ENCODE data around the gene ABR.
"Not testable (repeated sequence)": the region's sequence is repeated elsewhere in the genome, so short reads cannot be mapped to it uniquely, and the experiment has no call there.

The ABR gene

GRCh38 chr17:1173432-1174262 is 6.1 kb downstream of the ABR start:
- no peak for DNase-seq (ENCODE audit: low spot score)

- no peak for DNase-seq (ENCODE audit: low spot score)
Measured at GRCh38 chr17:1171953-1172352, 7.8 kb downstream of the ABR start.

GRCh38 chr17:1170739-1171138 is 9.0 kb downstream of the ABR start:
- no peak for DNase-seq (ENCODE audit: low spot score)

GRCh38 chr17:1169929-1170312 is 9.9 kb downstream of the ABR start:
- DNase-seq (ENCODE audit: low spot score): no peak

- no peak for DNase-seq (ENCODE audit: low spot score)
Measured at GRCh38 chr17:1169221-1169928, 10.4 kb downstream of the ABR start.

GRCh38 chr17:1168533-1169220 is 11.1 kb downstream of the ABR start:
- no peak for DNase-seq (ENCODE audit: low spot score)

GRCh38 chr17:1166276-1166675 is 13.5 kb downstream of the ABR start:
- DNase-seq (ENCODE audit: low spot score): no peak

GRCh38 chr17:1165836-1166235 is 13.9 kb downstream of the ABR start:
- no peak for DNase-seq (ENCODE audit: low spot score)

- DNase-seq (ENCODE audit: low spot score): no peak
Measured at GRCh38 chr17:1164935-1165556, 14.7 kb downstream of the ABR start.

DNA sequence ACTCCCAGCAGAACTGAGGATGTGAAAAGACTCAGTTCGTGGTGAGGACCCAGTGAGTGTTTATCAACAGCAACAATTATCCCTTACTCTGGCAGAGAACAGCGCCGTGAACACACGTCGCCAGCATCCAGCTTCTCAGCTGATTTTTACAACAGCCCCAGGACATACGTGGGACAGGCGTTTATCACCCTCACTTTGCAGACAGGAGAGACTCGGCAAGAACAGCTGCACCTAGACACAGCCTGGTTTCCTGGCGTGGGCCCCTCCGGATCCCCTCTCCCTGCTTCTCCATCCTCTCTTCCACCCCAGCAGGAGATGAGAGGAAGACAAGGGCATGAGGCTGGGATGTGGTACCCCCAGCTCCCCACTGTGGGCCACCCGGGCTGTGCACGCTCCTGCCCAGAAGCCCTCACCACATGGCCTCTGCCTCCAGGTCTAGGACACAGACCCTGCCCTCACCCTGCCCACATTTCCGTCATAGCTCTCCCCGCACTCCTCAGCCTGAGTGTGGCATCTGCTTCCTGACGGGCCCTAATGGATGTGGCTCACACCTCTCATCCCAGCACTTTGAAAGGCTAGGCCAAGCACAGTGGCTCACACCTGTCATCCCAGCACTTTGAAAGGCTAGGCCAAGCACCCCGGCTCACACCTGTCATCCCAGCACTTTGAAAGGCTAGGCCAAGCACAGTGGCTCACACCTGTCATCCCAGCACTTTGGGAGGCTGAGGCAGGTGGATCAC is 17.5 kb downstream of the ABR start:
- DNase-seq (ENCODE audit: low spot score): no peak

GRCh38 chr17:1160591-1161390 is 19.0 kb downstream of the ABR start:
- DNase-seq (ENCODE audit: low spot score): no peak

GRCh38 chr17:1159431-1160180 is 20.2 kb downstream of the ABR start:
- DNase-seq (ENCODE audit: low spot score): no peak

- DNase-seq (ENCODE audit: low spot score): no peak
Measured at GRCh38 chr17:1158879-1159278, 20.9 kb downstream of the ABR start.

GRCh38 chr17:1156864-1157263 is 22.9 kb downstream of the ABR start:
- no peak for DNase-seq (ENCODE audit: low spot score)

DNA sequence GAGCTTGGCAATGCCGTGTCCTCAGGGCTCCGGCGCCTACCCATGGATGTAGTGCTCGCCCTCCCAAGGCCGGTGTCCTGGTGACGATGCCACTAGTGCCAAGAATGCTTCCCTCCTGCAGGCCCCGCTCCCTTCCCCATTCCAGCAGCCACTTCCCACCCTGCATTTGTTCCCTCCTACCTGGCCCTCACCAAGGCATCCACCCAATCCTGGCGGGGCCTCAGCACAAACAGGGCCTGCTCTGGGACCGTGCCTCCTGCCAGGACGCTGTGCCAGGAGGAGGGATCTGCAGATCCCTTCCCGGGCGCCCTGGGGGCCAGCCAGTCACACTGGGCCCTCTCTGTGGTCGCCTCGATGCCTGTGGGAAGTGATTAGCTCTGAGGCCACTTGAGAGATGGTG is 25.1 kb downstream of the ABR start:
- no peak for DNase-seq (ENCODE audit: low spot score)

DNA sequence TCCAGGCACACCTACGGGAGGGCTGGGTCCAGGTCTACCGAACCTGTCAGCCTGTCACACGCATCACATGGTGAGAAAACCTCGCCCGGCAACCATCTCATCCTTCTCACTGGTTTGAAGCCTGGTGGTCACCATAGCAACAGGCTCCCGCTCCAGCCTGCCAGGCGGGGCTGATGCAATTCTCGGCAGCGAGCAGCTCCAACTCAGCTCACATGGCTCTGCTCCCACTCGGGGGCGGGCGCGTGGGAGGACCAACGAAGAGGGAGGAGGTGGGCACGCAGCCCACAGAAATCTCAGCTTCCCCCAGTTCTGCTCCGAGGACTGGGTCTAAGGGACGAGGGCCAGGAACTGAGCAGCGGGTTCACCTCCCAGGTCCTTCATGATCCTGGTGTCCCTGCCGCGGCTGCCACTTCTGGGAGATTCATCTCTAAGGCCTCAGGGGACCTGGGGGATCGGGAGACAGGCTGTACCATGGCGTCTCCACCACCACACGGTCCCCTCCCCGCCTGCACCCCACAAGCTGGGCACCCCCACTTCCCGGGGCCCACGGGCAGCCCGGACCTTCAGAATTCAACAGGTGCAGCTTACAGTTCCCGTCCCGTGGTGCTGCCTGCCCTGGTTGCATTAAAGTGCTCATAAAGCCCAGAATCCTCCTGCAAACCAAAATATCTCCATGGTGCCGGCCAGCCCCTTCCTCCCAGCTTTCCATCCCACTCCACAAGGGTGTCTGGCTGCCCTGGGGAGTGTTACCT is 25.8 kb downstream of the ABR start:
- peak; percentile 84 for DNase-seq (ENCODE audit: low spot score)

- DNase-seq (ENCODE audit: low spot score): not testable (repeated sequence)
Measured at GRCh38 chr17:1152582-1152981, 27.2 kb downstream of the ABR start.

GRCh38 chr17:1150863-1151600 is 28.7 kb downstream of the ABR start:
- DNase-seq (ENCODE audit: low spot score): no peak

DNA sequence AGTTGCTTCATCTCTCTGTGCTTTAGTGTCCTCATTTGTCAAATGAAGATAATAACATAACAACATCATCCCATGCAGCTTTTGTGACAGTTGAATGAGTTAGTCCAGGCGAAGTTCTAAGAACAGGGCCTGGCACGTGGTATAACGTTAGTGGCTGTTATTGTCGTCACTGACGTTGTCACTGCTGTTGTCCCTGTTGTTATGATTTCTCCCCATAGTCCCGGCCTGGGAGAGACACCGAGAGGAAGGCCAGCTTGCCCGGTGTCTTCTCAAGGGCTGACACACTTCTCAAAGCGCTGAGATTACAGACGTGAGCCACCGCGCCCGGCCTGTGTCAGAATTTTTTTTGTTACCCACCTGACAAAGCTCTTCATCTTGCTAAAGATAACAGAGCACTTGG is 29.9 kb downstream of the ABR start:
- DNase-seq (ENCODE audit: low spot score): no peak

All from hepatic stellate cell (primary cell).